Activated CD4-positive, alpha-beta T cell treated with anti-CD3 and anti-CD28 coated beads, Interleukin-2, amount 10 ng/mL, durations not matched to agents 7 days and 5 days (primary cell): ENCODE measurements around the gene PITX1. TPM values are rescaled to one million over a fixed set of nuclear protein-coding genes. Genes with fewer than 3 reads are reported as not detected.

Source experiments
- CTCF ChIA-PET: fragments of 350-600 bp; sonication (Branson Sonifier 250); formaldehyde crosslinking; loops from one replicate; lab custom pipeline; 2021; ENCODE audit warnings: antibody characterized with exemption; lab: Charles Lee
- POLR2A ChIA-PET: fragments of 350-600 bp; sonication (Branson Sonifier 250); formaldehyde crosslinking; loops from one replicate; lab custom pipeline; 2021; ENCODE audit warnings: antibody characterized with exemption; lab: Charles Lee
- DNase-seq: peaks from one replicate; pipeline ENCODE4 v3.0.0-alpha.2; 2020
- H3K27ac Mint-ChIP-seq: one replicate; pipeline ENCODE4 v1.8.0; 2021; ENCODE audit warnings: mild to moderate bottlenecking, moderate library complexity, mixed read lengths
- H3K27me3 Mint-ChIP-seq: one replicate; pipeline ENCODE4 v1.8.0; 2021; ENCODE audit warnings: mixed read lengths
- H3K36me3 Mint-ChIP-seq: one replicate; pipeline ENCODE4 v1.8.0; 2021; ENCODE audit warnings: low read depth, mixed read lengths
- H3K4me1 Mint-ChIP-seq: one replicate; pipeline ENCODE4 v1.8.0; 2021; ENCODE audit warnings: mixed read lengths
- H3K4me3 Mint-ChIP-seq: one replicate; pipeline ENCODE4 v1.8.0; 2021; ENCODE audit warnings: mild to moderate bottlenecking, moderate library complexity, mixed read lengths
- H3K9me3 Mint-ChIP-seq: one replicate; pipeline ENCODE4 v1.8.0; 2021; ENCODE audit warnings: mixed read lengths
- total RNA-seq, 2 experiments: library from RNA; stranded (reverse); gene quantifications; one replicate each; pipeline ENCODE4 v1.2.3, GENCODE V29; 2021

PITX1 gene
- total RNA-seq, 2 experiments from 2014 or later, result not detected

DNA sequence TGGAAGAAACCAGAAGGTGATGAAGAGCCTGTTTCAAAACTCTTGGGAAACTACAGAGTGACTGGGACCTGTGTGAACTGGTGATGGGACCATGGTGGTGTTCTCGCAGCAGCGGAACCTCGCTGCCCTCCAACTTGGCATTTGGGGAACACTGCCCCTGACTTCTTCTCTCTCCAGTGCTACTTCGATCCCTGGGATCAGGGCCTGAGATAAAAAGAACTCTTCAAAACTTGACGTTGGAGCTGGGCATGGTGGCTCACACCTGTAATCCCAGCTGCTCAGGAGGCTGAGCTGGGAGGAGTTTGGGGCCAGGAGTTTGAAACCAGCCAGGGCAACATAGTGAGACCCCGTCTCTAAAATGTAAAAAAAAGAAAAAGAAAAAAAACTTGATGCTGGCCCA is 18.1 kb downstream of the PITX1 start:
- no peak overlapping the region for H3K4me3 Mint-ChIP-seq
- CTCF ChIA-PET, result no interaction called here
- no peak overlapping the region for H3K27ac Mint-ChIP-seq
- no peaks in the 10 kb centered on the region for H3K4me1 Mint-ChIP-seq
- H3K36me3 Mint-ChIP-seq, result no peaks in the 10 kb centered on the region
- POLR2A ChIA-PET, result no interaction called here
- peaks cover under 1% of the 10 kb centered on the region for H3K27me3 Mint-ChIP-seq
- DNase-seq, result no peak
- no peaks in the 10 kb centered on the region for H3K9me3 Mint-ChIP-seq

DNA sequence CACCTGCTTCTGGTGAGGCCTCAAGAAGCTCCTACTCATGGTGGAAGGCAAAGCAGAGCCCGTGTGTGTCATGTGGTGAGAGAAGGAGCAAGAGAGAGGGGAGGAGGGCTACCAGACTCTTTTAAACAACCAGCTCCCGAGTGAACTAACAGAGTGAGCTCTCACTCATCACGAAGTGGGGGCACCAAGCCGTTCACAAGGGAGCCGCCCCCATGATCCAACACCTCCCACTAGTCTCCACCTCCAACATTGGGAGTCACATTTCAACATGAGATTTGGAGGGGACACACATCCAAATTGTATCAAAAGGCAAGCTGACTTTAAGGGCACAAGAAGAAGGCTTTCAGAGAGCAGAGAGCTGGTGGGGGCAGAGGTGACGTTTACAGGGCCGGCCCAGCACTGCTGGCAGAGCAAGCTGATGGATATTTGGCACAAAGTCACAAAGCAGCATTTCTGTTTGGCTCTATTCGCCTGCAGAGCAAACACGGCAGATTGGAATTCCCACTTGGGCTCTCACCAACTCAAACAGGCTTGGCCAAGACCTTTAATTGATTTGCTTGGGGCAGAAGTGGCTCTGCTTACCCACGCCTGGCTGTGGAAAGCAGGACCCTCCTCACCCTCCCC is 20.0 kb downstream of the PITX1 start:
- no peak overlapping the region for H3K4me3 Mint-ChIP-seq
- H3K27me3 Mint-ChIP-seq, result no peaks in the 10 kb centered on the region
- no peaks in the 10 kb centered on the region for H3K4me1 Mint-ChIP-seq
- H3K9me3 Mint-ChIP-seq, result no peaks in the 10 kb centered on the region
- no peaks in the 10 kb centered on the region for H3K36me3 Mint-ChIP-seq
- ChIA-PET POLR2A (no interaction called here), CTCF (interaction anchor here (0.9 kb wide), 1 partner anchor 10 kb away, joined by 3 read pairs; no protein-coding TSS in a partner anchor)
- DNase-seq, result no peak
- no peak overlapping the region for H3K27ac Mint-ChIP-seq

DNA sequence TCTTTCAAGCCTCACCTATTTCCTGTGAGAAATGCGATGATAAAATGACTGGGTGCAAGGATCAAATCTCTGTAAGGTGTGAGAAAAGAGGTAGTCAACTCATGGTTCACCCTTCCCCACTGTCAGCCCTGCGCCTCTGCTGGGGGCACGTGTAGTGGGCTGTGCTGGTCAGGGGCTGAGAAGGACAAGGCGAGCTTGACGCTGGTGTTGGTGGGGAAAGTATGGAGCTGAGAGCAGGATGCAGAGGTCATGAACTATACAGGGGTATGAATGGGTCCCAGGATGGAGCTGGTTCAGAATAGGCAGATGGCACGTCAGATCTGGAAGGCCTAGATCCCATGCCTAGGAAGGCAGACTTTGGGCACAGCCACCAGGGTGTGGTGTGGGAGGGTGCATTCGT is 20.6 kb downstream of the PITX1 start:
- H3K9me3 Mint-ChIP-seq, result no peaks in the 10 kb centered on the region
- H3K27ac Mint-ChIP-seq, result no peak overlapping the region
- ChIA-PET CTCF (interaction anchor here (0.9 kb wide), 2 partner anchors 11 to 65 kb away, joined by 3 read pairs; no protein-coding TSS in a partner anchor), POLR2A (no interaction called here)
- no peak for DNase-seq
- H3K4me3 Mint-ChIP-seq, result no peak overlapping the region
- no peaks in the 10 kb centered on the region for H3K4me1 Mint-ChIP-seq
- H3K27me3 Mint-ChIP-seq, result no peaks in the 10 kb centered on the region
- H3K36me3 Mint-ChIP-seq, result no peaks in the 10 kb centered on the region

DNA sequence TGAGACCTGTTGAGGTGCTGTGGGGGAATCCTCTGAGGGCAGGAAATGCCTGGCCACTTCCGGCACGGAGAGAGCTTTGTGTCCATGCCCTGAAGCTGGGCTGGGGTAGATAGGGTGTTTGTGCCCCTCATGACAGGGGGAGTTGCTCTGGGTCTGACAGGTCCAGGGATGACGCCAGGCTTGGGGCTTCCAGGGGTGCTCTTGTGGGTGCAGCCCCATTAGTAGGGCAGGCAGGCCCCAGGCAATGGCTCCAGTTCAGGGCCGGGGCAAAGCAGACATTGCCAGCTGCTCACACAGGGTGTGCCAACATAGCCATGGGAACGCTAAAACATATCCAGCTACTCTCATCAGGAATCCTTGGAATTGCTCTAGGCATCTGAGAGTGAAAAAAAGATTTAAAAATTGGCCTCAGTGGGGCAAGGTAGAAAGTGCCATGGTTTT is 21.1 kb downstream of the PITX1 start:
- ChIA-PET CTCF (interaction anchor here (0.9 kb wide), 2 partner anchors 12 to 65 kb away, joined by 3 read pairs; no protein-coding TSS in a partner anchor), POLR2A (no interaction called here)
- Mint-ChIP-seq H3K27ac (peak overlapping the region; percentile 16), H3K4me1 (no peaks in the 10 kb centered on the region), H3K27me3 (no peaks in the 10 kb centered on the region), H3K4me3 (no peak overlapping the region), H3K36me3 (no peaks in the 10 kb centered on the region), H3K9me3 (no peaks in the 10 kb centered on the region)
- DNase-seq, result no peak

DNA sequence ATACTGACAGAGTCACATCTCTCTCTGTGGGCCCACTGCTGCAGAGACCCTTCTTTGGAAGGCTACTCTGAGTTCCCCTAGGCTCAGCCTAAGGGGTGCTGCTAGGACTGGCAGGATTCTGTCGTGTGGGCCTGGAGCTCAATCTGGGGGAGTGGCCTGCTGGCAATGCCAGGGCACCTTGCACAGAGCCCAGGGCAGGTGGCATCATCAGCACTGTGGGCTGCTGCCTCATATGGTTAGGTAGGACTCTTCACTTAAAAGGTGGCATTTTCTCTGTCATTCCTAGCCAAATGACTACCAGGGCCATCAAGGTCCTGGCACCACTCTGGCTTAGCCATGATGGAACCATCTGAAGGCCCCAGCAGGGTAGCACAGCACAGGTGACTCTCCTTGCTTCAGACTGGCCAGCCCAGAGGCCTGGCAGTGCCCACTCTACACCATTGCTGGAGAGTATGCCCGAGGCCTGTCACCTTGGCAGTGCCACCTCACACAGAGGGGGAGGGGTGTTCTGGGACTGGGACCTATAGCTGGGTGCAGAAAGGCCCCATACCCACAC is 21.9 kb downstream of the PITX1 start:
- Mint-ChIP-seq H3K27me3 (no peaks in the 10 kb centered on the region), H3K36me3 (no peaks in the 10 kb centered on the region), H3K4me3 (no peak overlapping the region), H3K9me3 (no peaks in the 10 kb centered on the region), H3K27ac (no peak overlapping the region), H3K4me1 (no peaks in the 10 kb centered on the region)
- no peak for DNase-seq
- ChIA-PET CTCF (no interaction called here), POLR2A (no interaction called here)

DNA sequence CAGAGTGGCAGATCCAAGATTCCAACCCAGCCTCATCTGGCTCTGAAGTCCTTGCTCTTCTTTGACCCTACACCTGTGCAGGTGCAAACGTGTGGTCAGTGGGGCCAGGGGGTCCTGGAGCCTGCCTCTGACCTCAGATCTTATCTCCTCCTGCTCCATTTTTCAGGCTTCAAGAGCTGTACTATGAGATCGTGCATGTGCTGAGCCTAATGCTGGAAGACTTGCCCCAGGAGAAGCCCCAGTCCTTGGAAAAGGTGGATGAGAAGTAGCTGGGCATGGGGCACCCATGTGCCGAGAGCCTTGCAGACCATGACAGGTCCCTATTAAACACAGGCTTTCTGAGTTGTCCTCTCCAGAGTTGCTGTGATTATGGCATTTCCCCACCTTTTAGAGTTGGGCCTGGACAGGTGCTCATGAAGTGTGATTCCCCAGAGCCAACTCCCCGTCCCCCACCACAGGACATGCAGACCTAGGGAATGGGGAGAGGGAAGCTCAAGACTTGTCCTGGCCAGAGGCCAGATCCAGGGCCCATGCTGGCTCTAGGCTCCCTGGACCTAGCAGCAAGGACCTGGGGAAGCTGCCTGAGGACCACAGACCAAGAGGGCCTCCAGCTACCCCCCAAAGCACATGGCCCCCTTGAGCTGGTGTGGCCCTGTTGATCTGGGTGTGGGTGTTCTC is 22.5 kb downstream of the PITX1 start:
- H3K4me3 Mint-ChIP-seq, result no peak overlapping the region
- no peak for DNase-seq
- POLR2A ChIA-PET, result no interaction called here
- no peaks in the 10 kb centered on the region for H3K4me1 Mint-ChIP-seq
- H3K27me3 Mint-ChIP-seq, result no peaks in the 10 kb centered on the region
- H3K36me3 Mint-ChIP-seq, result no peaks in the 10 kb centered on the region
- H3K9me3 Mint-ChIP-seq, result no peaks in the 10 kb centered on the region
- CTCF ChIA-PET, result no interaction called here
- no peak overlapping the region for H3K27ac Mint-ChIP-seq

DNA sequence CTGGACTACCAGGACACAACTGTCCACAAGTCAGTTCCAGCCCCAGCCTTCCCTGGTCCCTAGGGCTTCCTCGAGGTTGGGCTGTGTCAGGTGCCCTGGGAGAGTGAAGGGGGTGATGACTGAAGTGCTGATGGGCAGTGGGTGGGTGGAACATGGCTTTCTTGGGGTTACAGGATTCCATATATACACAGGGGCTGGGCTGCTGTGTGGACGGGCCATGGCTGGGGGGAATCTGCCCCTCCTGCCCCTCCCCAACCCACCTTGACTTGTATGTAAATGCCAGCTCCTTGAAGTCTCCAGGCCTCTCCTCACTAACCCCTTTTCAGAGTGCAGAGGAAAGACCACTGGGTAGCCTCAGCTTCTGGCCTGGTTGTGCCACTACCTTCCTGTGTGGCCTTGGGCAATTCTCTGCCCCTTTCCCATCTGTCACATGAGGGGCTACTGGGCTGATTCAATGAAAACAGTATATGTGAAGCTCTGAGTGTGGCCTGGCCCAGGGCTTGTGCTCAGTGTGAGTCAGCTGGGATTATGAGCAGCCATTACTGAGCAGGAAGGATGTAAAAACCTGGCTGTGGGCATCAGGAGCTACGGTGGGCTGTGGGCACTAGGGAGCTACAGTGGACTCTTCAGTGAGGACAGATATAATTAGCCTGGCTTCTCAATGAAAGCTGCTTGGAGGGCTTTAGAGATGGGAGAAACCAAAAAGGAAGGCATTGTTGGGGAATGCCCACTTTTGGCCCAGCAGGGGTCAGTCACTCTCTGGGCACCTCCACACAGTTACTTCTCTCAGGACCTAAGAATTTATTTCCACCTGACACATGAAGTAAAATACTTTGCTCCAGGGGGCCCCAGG is 23.3 kb downstream of the PITX1 start:
- no peak for DNase-seq
- no peak overlapping the region for H3K4me3 Mint-ChIP-seq
- H3K27me3 Mint-ChIP-seq, result no peaks in the 10 kb centered on the region
- H3K27ac Mint-ChIP-seq, result no peak overlapping the region
- CTCF ChIA-PET, result interaction anchor here (1.0 to 1.2 kb wide), 2 partner anchors 9 to 99 kb away, joined by 3 read pairs; no protein-coding TSS in a partner anchor
- no peaks in the 10 kb centered on the region for H3K4me1 Mint-ChIP-seq
- no peaks in the 10 kb centered on the region for H3K9me3 Mint-ChIP-seq
- POLR2A ChIA-PET, result no interaction called here
- H3K36me3 Mint-ChIP-seq, result no peaks in the 10 kb centered on the region

DNA sequence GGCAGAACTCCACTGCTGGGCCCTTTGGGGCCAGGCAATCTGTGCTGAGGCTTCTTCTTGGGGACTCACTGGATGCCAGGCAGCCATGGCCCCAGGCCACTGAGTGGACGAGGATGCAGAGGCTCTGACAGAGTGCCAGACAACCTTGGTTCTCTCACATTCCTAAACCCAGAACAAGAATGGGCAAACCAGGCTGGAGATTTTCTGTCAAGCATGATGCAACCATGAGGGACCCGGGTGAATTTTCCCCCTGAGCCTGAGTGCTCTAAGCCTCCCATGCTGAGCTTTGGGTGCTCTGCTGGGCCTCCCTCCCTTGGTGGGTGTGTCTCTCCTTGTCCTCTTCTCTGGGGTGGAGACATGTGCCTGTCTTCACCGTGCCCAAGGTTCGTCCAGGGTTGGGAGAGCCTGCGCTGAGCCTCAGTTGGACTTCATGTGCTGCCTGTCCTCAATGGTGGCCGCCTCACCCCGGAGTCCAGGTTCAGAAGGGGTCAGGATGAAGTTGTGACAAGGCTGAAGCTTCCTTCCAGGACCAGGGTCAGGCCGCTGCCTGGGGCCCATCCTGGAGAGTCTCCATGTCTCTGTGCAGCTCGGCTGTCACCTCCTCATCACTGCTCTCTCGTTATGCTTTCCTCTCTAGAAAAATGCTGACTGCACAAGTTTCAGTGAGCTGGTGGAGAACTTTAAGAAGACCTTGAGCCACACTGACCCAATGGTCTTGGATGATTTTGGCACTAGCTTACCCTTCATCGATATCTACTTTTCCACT is 24.1 kb downstream of the PITX1 start:
- Mint-ChIP-seq H3K4me1 (no peaks in the 10 kb centered on the region), H3K27me3 (no peaks in the 10 kb centered on the region), H3K36me3 (no peaks in the 10 kb centered on the region), H3K9me3 (no peaks in the 10 kb centered on the region), H3K27ac (no peak overlapping the region), H3K4me3 (no peak overlapping the region)
- DNase-seq, result no peak
- ChIA-PET POLR2A (no interaction called here), CTCF (interaction anchor here (1.0 to 1.2 kb wide), 2 partner anchors 10 to 100 kb away, joined by 3 read pairs; no protein-coding TSS in a partner anchor)

DNA sequence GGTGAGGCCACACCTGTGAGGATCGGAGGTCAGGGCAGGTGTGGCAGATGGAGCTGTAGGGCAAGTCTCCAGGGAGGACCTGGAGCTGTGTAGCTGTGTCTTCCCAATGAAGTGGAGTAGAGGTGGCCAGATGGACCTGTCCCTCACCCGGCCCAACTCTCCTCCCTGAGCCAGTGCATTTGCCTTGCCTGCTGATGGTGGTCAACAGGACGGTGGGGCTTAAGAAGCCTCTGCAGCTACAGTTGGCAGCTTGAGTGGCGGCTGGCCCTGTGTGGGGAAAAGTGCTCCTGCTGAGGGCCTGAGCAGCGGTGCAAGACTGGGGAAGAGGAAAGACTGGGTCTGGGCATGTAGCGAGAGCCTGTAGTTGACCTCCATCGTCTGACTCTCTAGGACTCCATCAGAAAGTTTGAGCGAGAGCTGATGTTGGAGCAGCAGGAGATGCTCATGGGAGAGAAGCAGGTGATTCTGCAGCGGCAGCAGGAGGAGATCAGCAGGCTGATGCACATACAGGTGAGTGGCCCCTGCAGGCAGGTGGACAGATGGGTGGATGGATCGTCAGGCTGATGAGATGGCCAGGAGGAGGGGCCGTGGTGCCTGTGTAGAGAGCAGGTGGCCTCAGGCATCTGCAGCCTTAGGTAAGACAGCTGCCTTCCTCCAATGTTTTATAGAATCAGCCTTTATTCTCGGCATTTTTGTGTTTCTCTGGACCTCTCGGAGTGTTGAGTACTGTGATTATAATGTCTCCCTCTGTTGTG is 24.9 kb downstream of the PITX1 start:
- Mint-ChIP-seq H3K36me3 (no peaks in the 10 kb centered on the region), H3K4me1 (no peaks in the 10 kb centered on the region), H3K4me3 (no peak overlapping the region), H3K27ac (no peak overlapping the region), H3K9me3 (no peaks in the 10 kb centered on the region), H3K27me3 (no peaks in the 10 kb centered on the region)
- ChIA-PET CTCF (no interaction called here), POLR2A (no interaction called here)
- DNase-seq, result no peak

DNA sequence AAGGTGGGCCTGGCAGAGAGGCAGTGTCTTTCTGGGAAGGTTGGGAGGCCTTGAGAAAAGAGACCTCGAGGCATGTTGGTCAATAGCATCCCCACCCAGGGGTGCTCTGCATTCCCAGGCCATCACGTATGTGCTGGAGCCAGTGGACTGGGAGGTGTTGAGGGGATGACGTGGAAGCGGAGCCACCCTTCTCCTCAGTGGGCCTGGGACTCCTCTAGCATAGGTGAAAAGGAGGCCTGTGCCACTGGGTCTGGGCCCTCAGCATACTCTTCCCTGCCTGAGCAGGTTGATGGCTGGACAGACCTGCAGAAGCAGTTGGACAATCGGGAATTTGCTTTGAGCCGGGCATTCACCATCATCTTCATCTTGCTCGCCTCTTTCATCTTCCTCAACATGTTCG is 25.5 kb downstream of the PITX1 start:
- no peaks in the 10 kb centered on the region for H3K9me3 Mint-ChIP-seq
- no peaks in the 10 kb centered on the region for H3K27me3 Mint-ChIP-seq
- H3K36me3 Mint-ChIP-seq, result no peaks in the 10 kb centered on the region
- POLR2A ChIA-PET, result no interaction called here
- no peak overlapping the region for H3K27ac Mint-ChIP-seq
- DNase-seq, result no peak
- no peaks in the 10 kb centered on the region for H3K4me1 Mint-ChIP-seq
- CTCF ChIA-PET, result no interaction called here
- no peak overlapping the region for H3K4me3 Mint-ChIP-seq

DNA sequence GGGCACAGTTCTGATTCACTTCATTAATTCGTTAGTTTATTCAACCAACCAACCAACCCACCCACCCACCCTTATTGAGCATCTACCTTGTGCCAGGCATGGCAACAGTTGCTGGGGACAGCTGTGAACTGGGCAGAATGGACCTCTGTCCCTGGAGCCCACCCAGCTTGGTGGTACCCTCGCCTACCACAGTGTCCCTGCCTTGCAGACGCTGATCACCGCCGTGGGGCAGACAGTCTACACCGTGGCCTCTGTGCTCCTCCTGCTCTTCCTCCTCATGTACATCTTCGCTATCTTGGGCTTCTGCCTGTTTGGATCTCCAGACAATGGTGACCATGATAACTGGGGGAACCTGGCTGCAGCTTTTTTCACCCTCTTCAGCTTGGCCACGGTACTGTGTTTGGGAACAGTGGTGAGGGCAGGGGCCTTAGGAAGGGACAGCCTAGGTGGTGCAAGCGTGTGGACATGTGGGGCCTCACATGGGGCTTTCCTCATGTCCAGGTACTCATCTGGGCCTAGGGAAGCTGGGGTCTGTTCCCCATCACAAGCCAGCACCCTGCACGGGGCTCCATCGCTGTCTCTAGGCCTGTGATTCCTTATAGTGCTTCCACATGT is 26.2 kb downstream of the PITX1 start:
- no peak overlapping the region for H3K27ac Mint-ChIP-seq
- H3K9me3 Mint-ChIP-seq, result no peaks in the 10 kb centered on the region
- H3K4me1 Mint-ChIP-seq, result no peaks in the 10 kb centered on the region
- POLR2A ChIA-PET, result no interaction called here
- no peak for DNase-seq
- no peak overlapping the region for H3K4me3 Mint-ChIP-seq
- no peaks in the 10 kb centered on the region for H3K36me3 Mint-ChIP-seq
- CTCF ChIA-PET, result no interaction called here
- H3K27me3 Mint-ChIP-seq, result no peaks in the 10 kb centered on the region
